Astrocyte of the cerebellum (primary cell): Measurements from ENCODE around the gene CRYBG3.

ENCODE experiments used
- DNase-seq: peaks from one replicate; pipeline ENCODE4 v3.0.0-alpha.2; 2011; ENCODE audit warnings: low read depth
- H3K4me3 ChIP-seq: 2 replicates; pipeline ENCODE4 v1.5.1; 2011; ENCODE audit warnings: mild to moderate bottlenecking, low read depth, low read length, moderate library complexity
- in situ Hi-C: cut with HindIII; loops from 2 replicates; pipeline ENCODE4 v1.10.0; 2017; ENCODE audit warnings: low sequenced_read_pairs
- TF ChIP-seq, protein P1 (sequence below): IDR thresholded peaks from 2 replicates; pipeline ENCODE4 v1.5.1; 2012; ENCODE audit warnings: low read length, low read depth, moderate library complexity, mild to moderate bottlenecking; ENCODE audit errors: missing control alignments

CRYBG3 gene

GRCh38 chr3:97848779-97849178 is 27.0 kb downstream of the CRYBG3 start:
- TF ChIP-seq, protein P1, sequence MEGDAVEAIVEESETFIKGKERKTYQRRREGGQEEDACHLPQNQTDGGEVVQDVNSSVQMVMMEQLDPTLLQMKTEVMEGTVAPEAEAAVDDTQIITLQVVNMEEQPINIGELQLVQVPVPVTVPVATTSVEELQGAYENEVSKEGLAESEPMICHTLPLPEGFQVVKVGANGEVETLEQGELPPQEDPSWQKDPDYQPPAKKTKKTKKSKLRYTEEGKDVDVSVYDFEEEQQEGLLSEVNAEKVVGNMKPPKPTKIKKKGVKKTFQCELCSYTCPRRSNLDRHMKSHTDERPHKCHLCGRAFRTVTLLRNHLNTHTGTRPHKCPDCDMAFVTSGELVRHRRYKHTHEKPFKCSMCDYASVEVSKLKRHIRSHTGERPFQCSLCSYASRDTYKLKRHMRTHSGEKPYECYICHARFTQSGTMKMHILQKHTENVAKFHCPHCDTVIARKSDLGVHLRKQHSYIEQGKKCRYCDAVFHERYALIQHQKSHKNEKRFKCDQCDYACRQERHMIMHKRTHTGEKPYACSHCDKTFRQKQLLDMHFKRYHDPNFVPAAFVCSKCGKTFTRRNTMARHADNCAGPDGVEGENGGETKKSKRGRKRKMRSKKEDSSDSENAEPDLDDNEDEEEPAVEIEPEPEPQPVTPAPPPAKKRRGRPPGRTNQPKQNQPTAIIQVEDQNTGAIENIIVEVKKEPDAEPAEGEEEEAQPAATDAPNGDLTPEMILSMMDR: no peak
- no peak for DNase-seq

DNA sequence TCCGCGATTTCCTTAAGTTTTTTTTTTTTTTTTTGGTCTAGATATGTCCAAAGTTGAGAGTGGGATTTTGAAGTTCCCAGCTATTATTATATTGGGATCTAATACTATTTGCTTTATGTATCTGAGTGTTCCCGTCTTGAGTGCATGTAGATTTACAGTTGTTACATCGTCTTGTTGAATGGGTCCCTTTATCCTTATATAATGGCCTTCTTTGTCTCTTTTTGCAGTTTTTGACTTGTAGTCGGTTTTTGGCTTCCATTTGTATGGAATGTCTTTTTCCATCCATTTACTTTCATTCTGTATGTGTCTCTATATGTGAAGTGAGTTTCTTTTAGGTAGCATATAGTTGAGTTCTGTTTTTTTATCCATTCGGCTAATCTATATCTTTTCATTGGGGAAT is 35.6 kb downstream of the CRYBG3 start:
- H3K4me3 ChIP-seq: no peak overlapping the region
- DNase-seq: no peak
- TF ChIP-seq, protein P1: no peak
- in situ Hi-C loops: no loop called here

More at GRCh38 chr3:97848779-97849178, 27.0 kb downstream of the CRYBG3 start:
- in situ Hi-C loops: no loop called here
- no peak overlapping the region for H3K4me3 ChIP-seq

DNA sequence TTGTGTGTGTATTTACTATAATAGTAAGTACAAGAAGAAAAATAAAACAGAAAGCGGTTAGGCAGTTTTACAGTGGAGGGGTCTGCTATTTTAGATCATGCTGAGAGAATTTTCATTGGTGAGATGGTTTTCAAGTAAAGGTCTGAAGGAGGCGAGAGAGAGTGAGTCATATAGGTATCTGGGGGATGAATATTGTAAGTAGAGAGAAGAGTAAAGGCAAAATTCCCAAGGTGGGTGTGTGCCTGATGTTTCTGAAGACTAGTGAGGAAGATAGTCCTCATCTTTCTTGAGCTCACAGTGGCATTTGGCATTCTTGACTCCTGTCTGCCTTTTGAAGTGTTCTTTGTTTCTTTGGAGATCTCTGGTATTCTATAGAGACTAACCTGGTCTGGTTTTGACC is 38.6 kb downstream of the CRYBG3 start:
- TF ChIP-seq, protein P1: no peak
- no peak overlapping the region for H3K4me3 ChIP-seq
- no peak for DNase-seq
- in situ Hi-C loops: no loop called here

- TF ChIP-seq, protein P1: no peak
- in situ Hi-C loops: no loop called here
- no peak for DNase-seq
- no peak overlapping the region for H3K4me3 ChIP-seq
Observed at GRCh38 chr3:97862582-97862981, 40.8 kb downstream of the CRYBG3 start.

DNA sequence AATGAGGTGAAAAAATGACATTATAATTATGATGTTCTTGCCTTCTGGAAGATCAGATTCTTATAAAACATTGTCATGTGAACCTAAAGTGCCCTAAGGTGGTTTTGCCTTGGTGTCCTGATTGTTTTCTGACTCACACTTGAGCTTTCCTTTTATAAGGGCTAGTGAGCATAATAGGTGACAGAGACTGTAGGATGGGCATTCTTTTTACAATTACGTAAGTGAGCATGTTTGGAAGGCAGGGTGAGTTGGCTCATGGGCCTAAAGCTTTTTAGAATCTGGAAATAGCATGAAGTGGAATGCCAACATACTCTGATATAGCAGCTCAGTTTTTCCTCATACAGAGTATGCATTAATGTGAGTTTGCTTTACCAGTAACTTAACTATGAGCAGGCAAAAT is 41.2 kb downstream of the CRYBG3 start:
- DNase-seq: no peak
- TF ChIP-seq, protein P1: no peak
- H3K4me3 ChIP-seq: no peak overlapping the region
- in situ Hi-C loops: no loop called here

GRCh38 chr3:97863775-97864174 is 42.0 kb downstream of the CRYBG3 start:
- H3K4me3 ChIP-seq: no peak overlapping the region
- no peak for DNase-seq
- in situ Hi-C loops: no loop called here
- TF ChIP-seq, protein P1: no peak

DNA sequence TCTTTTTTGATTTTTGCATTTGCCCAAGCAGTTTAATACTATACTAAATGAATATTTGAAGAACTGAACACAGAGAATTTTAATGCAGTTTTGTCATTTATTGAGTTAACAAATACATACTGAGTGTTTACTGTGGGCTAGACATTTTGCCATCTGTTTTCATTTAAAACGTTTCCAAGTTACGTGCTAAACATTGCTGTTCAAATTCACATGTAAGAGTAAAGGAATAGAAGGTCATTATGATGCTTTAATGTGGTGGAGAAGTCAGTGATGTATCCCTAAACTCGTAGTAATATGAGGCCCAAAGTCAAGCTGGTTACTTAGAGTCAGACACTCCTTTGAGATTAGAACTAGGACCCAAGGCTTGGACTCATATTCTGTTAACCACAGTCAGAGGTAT is 49.4 kb downstream of the CRYBG3 start:
- TF ChIP-seq, protein P1: no peak
- in situ Hi-C loops: no loop called here
- no peak overlapping the region for H3K4me3 ChIP-seq
- no peak for DNase-seq
